GM12891 (cell line): ENCODE measurements around the gene PMM2.

ENCODE experiments used
- POLR2A ChIP-seq: IDR thresholded peaks from 2 replicates; pipeline ENCODE4 v1.6.1; 2011; ENCODE audit warnings: low read depth, low read length, control low read depth
- POLR2AphosphoS5 ChIP-seq: IDR thresholded peaks from 2 replicates; pipeline ENCODE4 v1.6.1; 2011; ENCODE audit warnings: low read depth, low read length, control low read depth
- SPI1 ChIP-seq: IDR thresholded peaks from 2 replicates; pipeline ENCODE4 v1.6.1; 2011; ENCODE audit warnings: low read depth, low read length, control low read depth
- TAF1 ChIP-seq: IDR thresholded peaks from 2 replicates; pipeline ENCODE4 v1.6.1; 2011; ENCODE audit warnings: low read depth, low read length, control low read depth

- TF ChIP-seq POLR2A (no peak), POLR2AphosphoS5 (no peak), TAF1 (no peak), SPI1 (no peak)
Observed at GRCh38 chr16:8826278-8826879, 28.7 kb downstream of the PMM2 start.
